Measurements from ENCODE around the gene CCDC54.

DNA sequence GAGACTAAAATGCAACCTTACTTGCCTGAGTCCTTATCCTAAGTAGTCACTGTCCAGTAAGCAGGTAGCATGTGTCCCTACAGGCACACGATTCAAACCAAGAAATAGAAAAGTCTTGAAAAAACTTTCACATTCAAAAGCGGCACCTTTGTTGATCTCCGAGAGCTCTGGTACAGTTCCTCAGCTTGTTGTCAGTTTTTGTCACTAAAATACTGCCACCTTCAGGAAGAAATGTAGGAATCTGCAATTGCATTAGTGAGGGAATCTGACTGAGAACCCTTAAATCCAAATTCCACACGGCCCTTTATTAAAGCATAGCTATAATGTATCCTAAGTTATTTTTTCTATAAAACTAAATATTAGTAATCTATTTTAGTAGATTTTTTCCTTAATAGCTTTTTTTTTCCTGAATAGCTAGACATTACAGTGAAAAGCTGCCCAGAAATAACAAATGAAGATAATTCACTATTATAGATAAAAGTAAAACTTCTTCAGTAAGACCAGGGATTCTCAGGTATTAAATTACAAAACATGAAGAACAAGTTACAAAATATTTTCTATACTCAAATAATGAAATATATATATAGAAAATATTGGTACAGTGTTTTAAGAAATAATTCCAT lies 44.0 kb downstream of the CCDC54 start:
- TF ChIP-seq POLR2A (IDR thresholded peaks at IDR 0.05) (no peak), POLR2AphosphoS5 (IDR thresholded peaks at IDR 0.05) (peak; percentile 62)

Data from prostate gland (tissue), 1 donor.